GM12874 (cell line): ENCODE results near the gene RNF217.

ENCODE experiments used
- CTCF ChIP-seq: IDR thresholded peaks from 2 replicates; pipeline ENCODE4 v1.5.1; 2011; ENCODE audit warnings: low read depth, mild to moderate bottlenecking, control low read depth, low read length, moderate library complexity; ENCODE audit not compliant: insufficient read depth

RNF217 gene

DNA sequence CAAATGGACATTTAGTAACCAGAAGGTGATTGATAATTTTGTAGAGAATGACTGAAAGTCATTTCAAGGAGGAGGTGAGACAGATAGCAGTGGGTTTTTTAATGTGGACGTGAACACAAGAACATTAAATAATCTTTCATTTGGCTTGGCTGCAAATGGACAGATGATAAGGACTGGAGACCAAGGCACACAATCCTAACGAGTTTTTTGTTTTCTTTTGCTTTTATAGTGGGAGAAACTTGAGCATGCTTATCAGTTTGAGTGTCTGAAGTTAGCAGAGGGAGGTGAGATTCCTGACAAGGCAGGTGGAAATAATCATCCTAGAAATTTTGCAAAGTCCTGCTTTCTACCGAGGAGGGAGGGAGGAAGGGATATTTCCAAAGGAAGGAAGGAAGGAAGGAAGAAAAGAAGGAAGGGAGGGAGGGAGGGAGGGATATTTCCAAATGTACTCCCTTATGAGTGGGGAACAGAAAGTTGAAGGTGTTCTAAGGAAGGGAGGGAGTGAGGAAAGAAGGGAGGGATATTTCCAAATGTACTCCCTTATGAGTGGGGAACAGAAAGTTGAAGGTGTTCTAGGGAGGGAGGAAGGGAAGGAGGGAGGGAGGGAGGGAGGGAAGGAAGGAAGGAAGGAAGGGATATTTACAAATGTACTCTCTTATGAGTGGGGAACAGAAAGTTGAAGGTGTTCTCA is 63.1 kb downstream of the RNF217 start:
- no peak for TF ChIP-seq CTCF

DNA sequence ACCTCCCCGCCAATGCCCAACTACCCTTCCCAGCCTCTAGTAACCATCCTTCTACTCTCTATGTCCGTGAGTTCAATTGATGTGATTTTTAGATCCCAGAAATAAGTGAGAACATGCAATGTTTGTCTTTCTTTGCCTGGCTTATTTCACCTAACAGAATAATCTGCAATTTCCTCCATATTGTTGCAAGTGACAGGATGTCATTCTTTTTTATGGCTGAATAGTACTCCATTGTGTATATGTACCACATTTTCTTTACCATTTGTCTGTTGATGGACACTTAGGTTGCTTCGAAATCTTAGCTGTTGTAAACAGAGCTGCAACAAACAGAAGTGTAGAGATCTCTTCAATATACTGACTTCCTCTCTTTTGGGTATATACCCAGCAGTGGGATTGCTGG is 65.0 kb downstream of the RNF217 start:
- TF ChIP-seq CTCF: no peak

GRCh38 chr6:125030969-125031368 is 68.7 kb downstream of the RNF217 start:
- TF ChIP-seq CTCF: no peak

- TF ChIP-seq CTCF: no peak
These were observed 69.1 kb downstream of the RNF217 start for GRCh38 chr6:125031385-125031784.

DNA sequence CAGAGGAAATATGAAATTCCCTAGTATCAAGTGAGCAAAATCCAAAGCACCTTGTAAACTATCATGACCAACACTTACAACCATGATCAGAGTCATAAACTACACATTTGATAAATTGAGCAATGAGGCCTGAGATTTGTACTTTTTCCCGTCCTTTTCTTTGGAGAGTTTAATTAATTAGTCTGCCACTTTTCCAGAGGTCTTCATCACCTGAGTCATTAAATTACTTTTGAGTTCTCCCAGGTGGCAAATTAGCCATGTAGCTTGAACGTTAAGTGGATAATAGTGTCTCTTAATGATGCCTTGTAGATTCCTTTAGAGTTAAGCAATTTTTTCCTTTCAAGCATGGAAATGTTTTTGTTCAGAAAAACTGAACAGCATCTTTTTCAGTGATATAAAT is 75.6 kb downstream of the RNF217 start:
- TF ChIP-seq CTCF: no peak

DNA sequence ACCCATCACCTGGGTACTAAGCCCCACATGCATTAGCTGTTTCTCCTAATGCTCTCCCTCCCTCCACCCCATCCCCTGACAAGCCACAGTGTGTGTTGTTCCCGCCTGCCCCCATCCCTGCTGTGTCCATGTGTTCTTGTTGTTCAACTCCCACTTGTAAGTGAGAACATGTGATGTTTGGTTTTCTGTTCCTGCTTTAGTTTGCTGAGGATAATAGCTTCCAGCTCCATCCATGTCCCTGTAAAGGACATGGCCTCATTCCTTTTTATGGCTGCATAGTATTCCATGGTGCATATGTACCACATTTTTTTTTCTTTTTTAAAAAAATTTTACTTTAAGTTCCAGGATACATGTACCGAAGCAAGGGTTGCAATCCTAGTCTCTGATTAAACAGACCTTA is 76.7 kb downstream of the RNF217 start:
- TF ChIP-seq CTCF: no peak

- TF ChIP-seq CTCF: no peak
These were observed 79.7 kb downstream of the RNF217 start for GRCh38 chr6:125041740-125042459.
